HG02763 (cell line): Measurements from ENCODE around the gene HNRNPH2.

Source experiments
- ATAC-seq: cut with Tn5 transposase; IDR thresholded peaks from one replicate; pipeline ENCODE4 v1.9.1; 2021; ENCODE audit warnings: mild to moderate bottlenecking, moderate library complexity; ENCODE audit not compliant: unreplicated experiment

The HNRNPH2 gene, protein sequence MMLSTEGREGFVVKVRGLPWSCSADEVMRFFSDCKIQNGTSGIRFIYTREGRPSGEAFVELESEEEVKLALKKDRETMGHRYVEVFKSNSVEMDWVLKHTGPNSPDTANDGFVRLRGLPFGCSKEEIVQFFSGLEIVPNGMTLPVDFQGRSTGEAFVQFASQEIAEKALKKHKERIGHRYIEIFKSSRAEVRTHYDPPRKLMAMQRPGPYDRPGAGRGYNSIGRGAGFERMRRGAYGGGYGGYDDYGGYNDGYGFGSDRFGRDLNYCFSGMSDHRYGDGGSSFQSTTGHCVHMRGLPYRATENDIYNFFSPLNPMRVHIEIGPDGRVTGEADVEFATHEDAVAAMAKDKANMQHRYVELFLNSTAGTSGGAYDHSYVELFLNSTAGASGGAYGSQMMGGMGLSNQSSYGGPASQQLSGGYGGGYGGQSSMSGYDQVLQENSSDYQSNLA

GRCh38 chrX:101407748-101408531 lies at the start of gene HNRNPH2, which contains the start of gene GLA:
HNRNPH2 (plus strand) TSS chrX:101408222; CDS start chrX:101411989, 3,767 bp downstream.
GLA (minus strand) TSS chrX:101407925; CDS start chrX:101407903, 22 bp downstream.
- ATAC-seq: peak; percentile 89

DNA sequence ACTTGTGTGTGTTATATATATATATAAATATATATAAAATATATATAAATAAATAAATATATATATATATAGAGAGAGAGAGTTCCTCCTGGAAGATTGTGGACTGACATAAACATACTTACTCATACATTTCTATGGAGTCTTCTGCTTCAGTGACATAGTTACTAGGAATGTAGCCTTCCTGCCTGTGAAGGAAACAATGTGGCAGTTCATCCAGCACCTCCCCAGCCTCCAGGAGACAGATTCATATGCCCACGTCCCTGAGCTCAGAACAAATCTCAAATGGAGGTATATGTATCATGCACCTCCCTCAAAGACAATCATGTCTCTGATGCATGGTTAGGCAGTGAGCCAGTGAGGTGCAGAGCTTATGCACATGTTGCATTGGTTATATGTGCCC lies 48.1 kb upstream of the HNRNPH2 start:
- no peak for ATAC-seq

DNA sequence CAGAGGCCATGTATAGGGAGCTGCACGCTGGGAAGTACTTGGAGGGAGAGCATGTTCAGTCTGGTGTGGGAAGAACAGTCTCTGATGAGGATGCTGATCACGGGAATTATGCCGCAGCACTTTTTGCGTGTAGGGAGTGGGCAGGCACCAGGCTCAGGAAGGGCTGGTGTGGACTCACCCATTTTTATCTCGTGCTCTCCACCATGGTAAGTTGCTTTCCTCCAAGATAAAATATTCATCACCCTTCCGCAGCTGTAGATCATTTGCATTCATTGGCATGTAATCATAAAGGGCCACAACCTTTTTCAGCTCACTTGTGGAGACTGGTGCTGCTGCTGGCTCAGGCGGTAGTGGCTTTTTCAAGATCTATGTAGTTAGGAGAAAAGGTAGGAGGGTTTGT lies 47.6 kb upstream of the HNRNPH2 start:
- ATAC-seq: no peak

GRCh38 chrX:101362116-101362515 lies 45.9 kb upstream of the HNRNPH2 start:
- ATAC-seq: no peak

- ATAC-seq: no peak
Observed at GRCh38 chrX:101362757-101363156, 45.3 kb upstream of the HNRNPH2 start.

GRCh38 chrX:101365301-101365795 lies 42.7 kb upstream of the HNRNPH2 start:
- ATAC-seq: no peak

GRCh38 chrX:101368800-101369199 lies 39.2 kb upstream of the HNRNPH2 start:
- ATAC-seq: no peak

DNA sequence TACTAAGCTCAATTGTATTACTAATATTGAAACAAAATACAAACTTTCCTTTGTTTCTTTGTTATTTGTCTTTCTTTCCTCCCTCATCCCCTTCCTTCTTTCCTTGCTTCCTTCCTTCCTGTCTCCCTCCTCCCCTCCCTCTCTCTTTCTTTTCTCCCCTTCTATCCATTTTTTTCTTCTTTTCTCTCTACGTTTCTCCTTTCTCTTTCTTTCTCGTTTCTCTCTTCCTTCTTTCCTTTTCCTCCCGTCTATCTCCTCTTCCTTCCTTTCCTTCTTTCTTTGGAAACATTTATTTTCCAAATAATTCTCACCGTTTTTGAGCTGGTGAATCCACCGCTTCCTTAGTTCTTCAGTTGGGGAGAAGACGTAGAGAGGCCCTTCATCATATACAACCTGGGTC lies 38.3 kb upstream of the HNRNPH2 start:
- no peak for ATAC-seq

DNA sequence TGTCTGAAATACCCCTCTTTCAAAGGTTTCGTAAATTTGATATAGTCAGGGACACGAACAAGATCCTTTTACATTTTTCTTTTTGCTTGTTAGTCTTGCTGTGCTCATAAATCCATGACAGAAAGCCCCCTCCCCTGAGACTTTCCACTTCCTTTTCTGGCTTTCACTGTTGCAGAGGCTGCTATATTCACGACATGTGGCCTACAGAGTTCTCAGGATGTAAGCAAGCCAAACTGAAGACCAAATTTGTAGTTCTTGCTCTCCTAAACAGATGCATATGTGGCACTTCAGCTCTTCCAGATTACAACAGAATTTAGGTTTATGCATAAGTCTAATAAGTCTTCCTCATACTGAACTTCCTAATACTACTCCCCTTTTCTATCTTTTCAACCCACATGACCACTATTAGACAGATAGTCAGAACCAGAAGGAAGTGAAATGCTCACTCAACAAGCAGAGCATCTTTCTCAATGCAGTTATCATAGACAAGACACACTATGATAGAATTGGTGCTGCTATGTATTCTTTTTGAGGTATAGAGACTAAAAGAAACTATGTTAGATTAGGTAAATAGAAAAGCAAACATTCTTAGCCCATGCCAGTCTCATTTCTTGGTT lies 37.0 kb upstream of the HNRNPH2 start:
- peak; percentile 63 for ATAC-seq

DNA sequence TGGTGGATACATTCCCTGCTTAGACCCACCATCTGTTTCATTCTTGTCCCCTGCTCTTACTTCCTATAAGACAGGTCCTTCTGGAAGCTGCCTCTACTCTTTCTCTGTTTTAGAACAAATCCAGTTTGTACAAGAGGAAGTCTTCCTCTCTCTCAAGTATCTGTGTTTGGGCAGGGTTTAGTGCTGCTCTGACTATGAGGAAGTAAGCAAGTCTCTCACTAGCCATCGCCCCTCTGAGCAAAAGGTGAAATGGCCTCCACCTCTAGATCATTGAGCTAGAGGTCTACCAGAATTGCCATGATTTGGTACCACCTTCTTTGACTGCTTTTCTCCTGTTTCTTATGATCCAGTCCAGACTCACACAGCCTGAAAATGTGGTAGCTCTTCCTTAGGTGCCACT lies 30.5 kb upstream of the HNRNPH2 start:
- ATAC-seq: no peak

- ATAC-seq: peak; percentile 65
Observed at GRCh38 chrX:101383679-101384205, 24.3 kb upstream of the HNRNPH2 start.

DNA sequence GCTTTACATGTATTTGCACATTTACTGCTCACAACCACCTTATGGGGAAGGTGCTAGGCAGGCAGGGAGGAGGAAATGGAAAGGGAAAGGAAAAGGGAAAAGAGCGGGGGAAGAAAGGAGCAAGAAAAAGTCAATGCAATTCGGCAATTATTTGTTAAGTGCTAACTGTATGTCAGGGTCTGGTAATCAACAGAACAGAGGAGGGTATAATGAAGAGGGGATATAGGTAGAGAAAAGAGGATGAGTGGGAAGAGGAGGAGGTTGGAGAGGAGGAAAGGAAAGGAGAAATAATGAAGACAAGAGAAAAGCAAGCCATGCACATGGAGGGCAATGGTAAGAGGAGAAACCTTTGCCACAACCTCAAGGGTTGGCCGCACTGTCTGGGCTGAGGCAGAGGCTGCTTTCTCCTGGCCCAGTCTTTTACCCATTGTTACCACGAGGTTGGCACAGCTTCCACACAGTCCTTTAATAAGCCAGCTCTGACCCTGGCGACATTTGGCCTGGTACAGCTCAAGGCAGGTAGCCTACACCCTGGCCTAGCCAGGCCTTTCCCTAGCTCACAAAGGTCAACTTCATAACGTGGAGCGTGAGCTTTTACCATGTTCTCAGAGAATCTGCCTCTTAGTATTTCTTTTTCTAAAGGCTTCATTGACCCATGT lies 22.9 kb upstream of the HNRNPH2 start:
- no peak for ATAC-seq

- ATAC-seq: peak; percentile 70
Observed at GRCh38 chrX:101385795-101386541, 22.1 kb upstream of the HNRNPH2 start, which contains the start of gene BTK. BTK (minus strand) TSS chrX:101386191; CDS start chrX:101375284, 10,907 bp downstream.

DNA sequence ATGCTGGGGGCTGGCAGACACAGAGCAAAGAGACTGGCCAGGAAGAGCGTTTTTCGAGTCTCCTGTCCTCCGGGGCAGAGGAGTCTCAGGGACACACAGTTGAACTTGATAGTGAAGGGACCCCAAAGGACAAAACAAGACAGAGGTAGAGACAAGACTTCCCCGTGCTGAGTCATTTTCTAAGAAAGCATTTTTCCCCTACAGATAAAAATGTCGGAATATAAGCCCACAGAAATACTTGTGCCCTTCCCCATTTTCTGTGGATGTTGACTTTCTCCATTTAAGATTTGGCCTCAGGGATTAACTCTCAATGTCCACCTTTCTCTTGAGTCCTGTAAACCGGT lies 21.5 kb upstream of the HNRNPH2 start:
- no peak for ATAC-seq

DNA sequence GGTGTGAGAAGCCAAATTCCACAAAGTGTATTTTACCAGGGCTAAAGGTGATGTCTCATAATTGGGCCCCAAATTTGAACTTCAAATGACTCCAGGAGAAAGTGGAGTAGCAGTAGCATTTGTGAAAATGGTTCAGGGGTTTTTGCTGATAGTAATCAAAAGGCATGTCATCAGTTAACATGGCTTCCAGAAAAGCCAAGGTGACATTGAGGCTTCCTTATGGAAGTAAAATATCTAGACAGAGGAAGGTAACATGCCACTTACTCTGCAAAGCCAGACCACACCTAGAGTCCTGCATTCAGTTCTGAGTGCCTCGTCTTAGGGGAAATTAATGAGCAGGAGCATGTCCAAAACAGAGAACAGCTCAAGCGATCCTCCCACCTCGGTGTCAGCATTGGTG lies 19.4 kb upstream of the HNRNPH2 start:
- no peak for ATAC-seq

- ATAC-seq: peak; percentile 80
Observed at GRCh38 chrX:101390664-101391525, 17.1 kb upstream of the HNRNPH2 start, which contains the start of gene RPL36A. RPL36A (plus strand) TSS chrX:101391011; CDS start chrX:101391044, 33 bp downstream.

- no peak for ATAC-seq
Observed at GRCh38 chrX:101391831-101392230, 16.2 kb upstream of the HNRNPH2 start.

DNA sequence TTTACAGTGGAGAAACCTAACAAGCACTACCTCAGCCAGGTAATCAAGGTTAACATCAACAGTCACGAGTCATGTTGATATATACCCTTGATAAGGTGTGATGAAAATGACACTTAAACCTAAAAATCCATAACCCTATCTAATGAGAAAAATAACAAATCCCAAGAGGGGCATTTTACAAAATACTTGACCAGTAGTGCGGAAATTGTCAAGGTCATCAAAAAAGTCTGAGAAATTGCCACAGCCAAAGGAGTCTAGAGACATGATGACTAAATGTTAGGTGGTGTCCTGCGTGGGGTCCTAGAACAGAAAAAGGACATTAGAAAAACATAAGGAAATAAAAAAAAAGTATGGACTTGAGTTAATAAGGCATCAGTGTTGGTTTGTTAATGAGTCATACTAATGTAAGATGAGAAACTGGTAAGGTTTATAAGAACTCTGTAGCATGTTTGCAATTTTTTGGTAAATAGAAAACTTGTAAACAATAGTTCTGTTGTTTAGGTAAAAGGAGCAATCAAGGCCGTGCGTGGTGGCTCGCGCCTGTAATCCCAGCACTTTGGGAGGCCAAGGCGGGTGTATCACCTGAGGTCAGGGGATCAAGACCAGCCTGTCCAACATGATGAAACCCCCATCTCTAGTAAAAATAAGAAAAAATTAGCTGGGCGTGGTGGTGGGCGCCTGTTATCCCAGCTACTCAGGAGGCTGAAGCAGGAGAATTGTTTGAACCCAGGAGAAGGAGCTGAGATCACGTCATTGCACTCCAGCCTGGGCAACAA lies 14.3 kb upstream of the HNRNPH2 start:
- ATAC-seq: no peak
